Frontal cortex (tissue), 4 donors: Measurements from ENCODE around the gene LAG3. TPM values are rescaled to one million over a fixed set of nuclear protein-coding genes. Genes with fewer than 3 reads are reported as not detected.
A peak's percentile ranks its signal among the peaks of the same experiment; 100 is the strongest.

ENCODE experiments used
- DNase-seq, 2 donors: peaks; one replicate each; pipeline ENCODE4 v3.0.0; 2012; ENCODE audit warnings: low spot score in 2 of 2
- FAIRE-seq: peaks from 2 replicates; lab custom pipeline; 2012; peaks lifted over from hg19 to GRCh38; lab: Jason Lieb, UNC
- total RNA-seq: library from RNA; depleted of rRNA; stranded (reverse); fragments of >200 nt; gene quantifications from one replicate; pipeline ENCODE4 v1.2.3, GENCODE V29; 2014
- donor health status: control.
- donor health status: control.
- donor health status: control.

Gene LAG3
- total RNA-seq, 1 donor from 2014 or later: under 0.01 TPM

- no peak for FAIRE-seq
- no peak for DNase-seq
Observed at GRCh38 chr12:6770600-6770999, 1.7 kb upstream of the LAG3 start.

- no peak for FAIRE-seq
- peak in 1 of 2 donors; percentile 45 for DNase-seq
Observed at GRCh38 chr12:6771091-6771495, 1.2 kb upstream of the LAG3 start.

GRCh38 chr12:6771509-6772330 lies 600 bp upstream of the LAG3 start:
- FAIRE-seq: no peak

GRCh38 chr12:6772726-6773589 lies 638 bp downstream of the LAG3 start:
- DNase-seq (peak in 1 of 2 donors; percentile 45), FAIRE-seq (no peak)

More at GRCh38 chr12:6771509-6772330, 600 bp upstream of the LAG3 start:
- peak in 1 of 2 donors; percentile 24 for DNase-seq

GRCh38 chr12:6773590-6774351 lies 1.5 kb downstream of the LAG3 start:
- FAIRE-seq (no peak), DNase-seq (no peak)

GRCh38 chr12:6774499-6775062 lies 2.3 kb downstream of the LAG3 start:
- no peak for DNase-seq
- FAIRE-seq: no peak

GRCh38 chr12:6775185-6776174 lies 3.2 kb downstream of the LAG3 start:
- FAIRE-seq: no peak
- DNase-seq: no peak

GRCh38 chr12:6777386-6777785 lies 5.1 kb downstream of the LAG3 start:
- no peak for DNase-seq
- no peak for FAIRE-seq

- FAIRE-seq (no peak), DNase-seq (no peak)
Observed at GRCh38 chr12:6778217-6778573, 5.9 kb downstream of the LAG3 start.

GRCh38 chr12:6778574-6779550 lies 6.5 kb downstream of the LAG3 start:
- DNase-seq (peak; percentile 74 to 84), FAIRE-seq (no peak)

- DNase-seq: no peak
- no peak for FAIRE-seq
Observed at GRCh38 chr12:6779708-6780432, 7.5 kb downstream of the LAG3 start.

- DNase-seq (no peak), FAIRE-seq (no peak)
Observed at GRCh38 chr12:6780573-6780972, 8.3 kb downstream of the LAG3 start.

GRCh38 chr12:6782119-6782518 lies 9.8 kb downstream of the LAG3 start:
- no peak for FAIRE-seq

GRCh38 chr12:6782850-6783566 lies 10.7 kb downstream of the LAG3 start:
- FAIRE-seq (no peak), DNase-seq (no peak)

More at GRCh38 chr12:6782119-6782518, 9.8 kb downstream of the LAG3 start:
- no peak for DNase-seq

- FAIRE-seq (no peak), DNase-seq (no peak)
Observed at GRCh38 chr12:6783828-6784227, 11.5 kb downstream of the LAG3 start.

GRCh38 chr12:6784296-6784695 lies 12.0 kb downstream of the LAG3 start:
- DNase-seq: no peak
- no peak for FAIRE-seq
